Thyroid gland (tissue), 4 donors: Measurements from ENCODE around the gene TMEM132D. TPM values are rescaled to one million over a fixed set of nuclear protein-coding genes. Genes with fewer than 3 reads are reported as not detected.

Experiments
- DNase-seq, 2 donors: peaks; one replicate each; pipeline ENCODE4 v3.0.0-alpha.2; 2019
- H3K27ac ChIP-seq, 3 donors: fragments of 200-600 bp; sonication (generic); 1 replicate in 2 of 3; 2 replicates in 1 of 3; pipeline ENCODE4 v1.5.1; 2016 to 2019; ENCODE audit warnings: mild to moderate bottlenecking in 1 of 3, moderate library complexity in 1 of 3
- H3K27me3 ChIP-seq: fragments of 200-600 bp; sonication (generic); one replicate; pipeline ENCODE4 v1.5.1; 2019
- H3K36me3 ChIP-seq, 2 donors: fragments of 200-600 bp; sonication (generic); one replicate each; pipeline ENCODE4 v1.5.1; 2016 to 2019
- H3K4me1 ChIP-seq, 2 donors: fragments of 200-600 bp; sonication (generic); one replicate each; pipeline ENCODE4 v1.5.1; 2017 to 2019
- H3K4me3 ChIP-seq, 3 donors: fragments of 200-600 bp; sonication (generic); replicated peaks in 1 of 3; 1 replicate in 2 of 3; 2 replicates in 1 of 3; pipeline ENCODE4 v1.5.1; 2016; ENCODE audit warnings: mild to moderate bottlenecking in 1 of 3
- H3K9me3 ChIP-seq: fragments of 200-600 bp; sonication (generic); one replicate; pipeline ENCODE4 v1.5.1; 2017
- POLR2A ChIP-seq, 2 donors: fragments of 450-650 bp; IDR thresholded peaks; one replicate each; pipeline ENCODE4 v1.6.1; 2017; ENCODE audit warnings: antibody characterized with exemption in 2 of 2, mild to moderate bottlenecking in 2 of 2, moderate library complexity in 1 of 2
- WGBS, 2 donors: methylation state at CpG; one replicate each; pipeline ENCODE4 v1.1.5; 2017; 5-methylcytosine and 5-hydroxymethylcytosine counted together
- intact Hi-C: fragments of 100-400 bp; cut with DNase I; formaldehyde crosslinking; loops from one replicate; pipeline ENCODE4 v1.15.1; 2023
- total RNA-seq, 4 donors: library from RNA; depleted of rRNA; stranded (reverse); fragments of >200 nt; gene quantifications; one replicate each; pipeline ENCODE4 v1.2.3, GENCODE V29; 2016
- TF ChIP-seq, protein P1 (sequence below), 6 experiments: fragments of 200-600 bp in 3 of 6; fragments of 450-650 bp in 3 of 6; sonication (generic) in 3 of 6; IDR thresholded peaks; one replicate each; pipeline ENCODE4 v1.5.1; 2016 to 2019; ENCODE audit warnings: antibody characterized with exemption in 6 of 6, mild to moderate bottlenecking in 2 of 6, inconsistent platforms in 1 of 6, moderate library complexity in 1 of 6

Gene TMEM132D
- total RNA-seq, 4 donors from 2014 or later, result not detected

DNA sequence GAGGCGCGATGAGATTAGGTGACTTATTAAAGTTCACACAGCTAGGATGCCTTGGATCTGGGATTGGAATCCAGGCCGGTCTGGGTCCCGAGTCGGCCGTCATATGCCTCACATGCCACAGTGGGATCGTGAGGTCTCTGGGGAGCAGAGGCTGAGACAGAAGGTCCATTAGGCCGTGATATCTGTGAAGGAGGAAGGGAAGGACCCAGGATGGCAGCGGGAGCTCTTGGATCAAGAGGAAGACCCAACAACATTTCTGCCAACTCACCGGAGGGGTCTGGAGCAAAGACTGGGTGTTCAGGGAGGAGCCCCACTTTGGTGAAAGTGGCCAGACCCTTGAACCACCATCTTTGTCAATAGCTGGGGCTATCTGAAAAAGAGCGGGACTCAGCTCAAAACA is 807.6 kb downstream of the TMEM132D start:
- DNase-seq, result no peak
- Histone ChIP-seq H3K27me3 (no peaks in the 10 kb centered on the region), H3K4me1 (no peaks in the 10 kb centered on the region), H3K9me3 (no peaks in the 10 kb centered on the region), H3K36me3 (no peaks in the 10 kb centered on the region), H3K27ac (no peak overlapping the region), H3K4me3 (no peak overlapping the region)
- TF ChIP-seq, protein P1, sequence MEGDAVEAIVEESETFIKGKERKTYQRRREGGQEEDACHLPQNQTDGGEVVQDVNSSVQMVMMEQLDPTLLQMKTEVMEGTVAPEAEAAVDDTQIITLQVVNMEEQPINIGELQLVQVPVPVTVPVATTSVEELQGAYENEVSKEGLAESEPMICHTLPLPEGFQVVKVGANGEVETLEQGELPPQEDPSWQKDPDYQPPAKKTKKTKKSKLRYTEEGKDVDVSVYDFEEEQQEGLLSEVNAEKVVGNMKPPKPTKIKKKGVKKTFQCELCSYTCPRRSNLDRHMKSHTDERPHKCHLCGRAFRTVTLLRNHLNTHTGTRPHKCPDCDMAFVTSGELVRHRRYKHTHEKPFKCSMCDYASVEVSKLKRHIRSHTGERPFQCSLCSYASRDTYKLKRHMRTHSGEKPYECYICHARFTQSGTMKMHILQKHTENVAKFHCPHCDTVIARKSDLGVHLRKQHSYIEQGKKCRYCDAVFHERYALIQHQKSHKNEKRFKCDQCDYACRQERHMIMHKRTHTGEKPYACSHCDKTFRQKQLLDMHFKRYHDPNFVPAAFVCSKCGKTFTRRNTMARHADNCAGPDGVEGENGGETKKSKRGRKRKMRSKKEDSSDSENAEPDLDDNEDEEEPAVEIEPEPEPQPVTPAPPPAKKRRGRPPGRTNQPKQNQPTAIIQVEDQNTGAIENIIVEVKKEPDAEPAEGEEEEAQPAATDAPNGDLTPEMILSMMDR (IDR thresholded peaks at IDR 0.05), result no peak
- TF ChIP-seq POLR2A (IDR thresholded peaks at IDR 0.05), result no peak
- WGBS, 2 donors, result 92 to 94% methylated on average over 11 of the region's 11 CpGs
- intact Hi-C loops, result no loop called here

GRCh38 chr12:129089576-129089975 is 814.2 kb downstream of the TMEM132D start:
- WGBS, 2 donors, result 84 to 87% methylated on average over 7 to 9 of the region's 9 CpGs

DNA sequence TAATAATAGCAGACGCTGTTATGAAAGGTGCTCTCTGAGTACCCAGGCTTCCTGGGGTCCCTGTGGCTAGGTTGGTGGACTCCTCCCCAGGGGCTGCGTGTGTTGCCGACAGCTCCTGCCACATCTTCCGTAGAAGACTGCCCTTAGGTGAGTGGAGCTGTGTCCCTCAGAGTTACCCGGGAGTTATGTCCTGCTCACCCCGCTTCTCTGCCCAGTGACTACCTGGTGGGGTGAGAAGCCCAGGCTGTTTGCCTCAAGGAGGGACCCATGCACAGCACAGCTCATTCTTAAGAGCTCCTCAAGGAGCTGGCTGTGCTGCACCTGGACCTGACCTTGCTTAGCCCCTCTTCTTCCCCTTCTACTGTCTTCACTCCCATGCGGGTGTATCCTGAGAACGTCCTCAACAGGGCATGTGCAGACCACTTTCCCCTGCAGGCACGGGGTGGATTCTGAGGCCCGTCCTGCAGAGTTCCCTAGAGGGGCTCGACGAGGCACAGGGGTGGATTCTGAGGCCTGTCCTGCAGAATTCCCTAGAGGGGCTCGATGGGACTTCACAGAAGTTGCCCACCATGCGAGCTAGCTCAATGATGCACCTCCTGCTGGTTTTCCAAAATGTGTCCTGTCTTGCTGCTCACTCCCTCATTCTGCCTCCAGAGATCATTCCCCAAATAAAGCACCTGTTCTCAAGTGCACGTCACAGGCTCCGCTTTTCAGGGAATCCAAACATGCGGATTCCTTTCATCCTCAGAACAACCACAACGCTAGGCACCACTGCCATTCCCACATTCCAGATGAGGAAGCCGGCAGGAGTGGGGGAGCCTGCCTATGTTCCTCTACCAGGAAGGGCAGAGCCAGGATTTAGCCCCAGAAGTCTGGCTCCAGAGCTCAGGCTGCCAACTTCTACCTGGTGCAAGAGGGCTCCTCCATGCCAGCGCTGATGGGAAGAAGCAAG is 818.7 kb downstream of the TMEM132D start:
- no peaks in the 10 kb centered on the region for H3K9me3 ChIP-seq
- H3K36me3 ChIP-seq, result no peaks in the 10 kb centered on the region
- no peak overlapping the region for H3K27ac ChIP-seq
- 75 to 80% methylated on average over 18 to 20 of the region's 20 CpGs for WGBS, 2 donors
- no peaks in the 10 kb centered on the region for H3K4me1 ChIP-seq
- intact Hi-C loops, result no loop called here
- DNase-seq, result no peak
- H3K27me3 ChIP-seq, result no peaks in the 10 kb centered on the region
- TF ChIP-seq, protein P1 (IDR thresholded peaks at IDR 0.05), result no peak
- TF ChIP-seq POLR2A (IDR thresholded peaks at IDR 0.05), result no peak
- H3K4me3 ChIP-seq, result no peak overlapping the region

More at GRCh38 chr12:129089576-129089975, 814.2 kb downstream of the TMEM132D start:
- TF ChIP-seq, protein P1 (IDR thresholded peaks at IDR 0.05), result no peak
- no peak for TF ChIP-seq POLR2A (IDR thresholded peaks at IDR 0.05)
- DNase-seq, result no peak
- intact Hi-C loops, result no loop called here
- H3K36me3 ChIP-seq, result no peaks in the 10 kb centered on the region
- H3K9me3 ChIP-seq, result no peaks in the 10 kb centered on the region
- H3K27ac ChIP-seq, result no peak overlapping the region
- H3K27me3 ChIP-seq, result no peaks in the 10 kb centered on the region
- H3K4me1 ChIP-seq, result no peaks in the 10 kb centered on the region
- H3K4me3 ChIP-seq, result no peak overlapping the region

GRCh38 chr12:129083121-129083840 is 820.5 kb downstream of the TMEM132D start:
- no peak for DNase-seq
- WGBS, 2 donors, result 63 to 65% methylated on average over 7 of the region's 7 CpGs
- intact Hi-C loops, result no loop called here

More at GRCh38 chr12:129083121-129083840, 820.5 kb downstream of the TMEM132D start:
- H3K4me3 ChIP-seq, result no peak overlapping the region
- no peaks in the 10 kb centered on the region for H3K4me1 ChIP-seq
- TF ChIP-seq, protein P1 (IDR thresholded peaks at IDR 0.05), result no peak
- TF ChIP-seq POLR2A (IDR thresholded peaks at IDR 0.05), result no peak
- H3K27me3 ChIP-seq, result no peaks in the 10 kb centered on the region
- H3K36me3 ChIP-seq, result no peaks in the 10 kb centered on the region
- no peaks in the 10 kb centered on the region for H3K9me3 ChIP-seq
- no peak overlapping the region for H3K27ac ChIP-seq
